AG04450 (cell line): ENCODE data around the gene UQCRC1. TPM values are rescaled to one million over a fixed set of nuclear protein-coding genes. Genes with fewer than 3 reads are reported as not detected.

Experiments
- CTCF ChIA-PET: fragments of 300-600, 350-600 bp; formaldehyde crosslinking; extraction: SDS; loops from one replicate; lab custom pipeline; 2022; ENCODE audit warnings: antibody characterized with exemption, inconsistent platforms; lab: Charles Lee
- POLR2A ChIA-PET: fragments of 350-600 bp; formaldehyde crosslinking; extraction: SDS; loops from one replicate; lab custom pipeline; 2021; ENCODE audit warnings: antibody characterized with exemption, inconsistent platforms; lab: Yijun Ruan, JAX
- DNase-seq: peaks from one replicate; pipeline ENCODE4 v3.0.0-alpha.2; 2011; ENCODE audit warnings: low read depth, low spot score
- H3K27ac ChIP-seq: one replicate; pipeline ENCODE4 v1.5.1; 2012; ENCODE audit warnings: low read depth, low read length, control low read depth
- H3K27me3 ChIP-seq: one replicate; pipeline ENCODE4 v1.6.0; 2012; ENCODE audit warnings: low read length; ENCODE audit not compliant: control insufficient read depth, insufficient read depth
- H3K4me3 ChIP-seq: 2 replicates; pipeline ENCODE4 v1.5.1; 2011; ENCODE audit warnings: mild to moderate bottlenecking, low read depth, low read length, control low read depth
- H3K9me3 ChIP-seq: 2 replicates; pipeline ENCODE4 v1.5.1; 2012; ENCODE audit warnings: low read length; ENCODE audit not compliant: control insufficient read depth, insufficient read depth
- CTCF ChIP-seq: IDR thresholded peaks from 2 replicates; pipeline ENCODE4 v1.5.1; 2011; ENCODE audit warnings: low read depth, low read length, control low read depth, inconsistent platforms
- polyA minus RNA-seq: library from RNA; depleted of rRNA, polyadenylated mRNA; stranded (reverse); fragments of >200 nt; gene quantifications from 2 replicates; pipeline ENCODE4 v1.2.3, GENCODE V29; 2011; rRNA and poly(A)+ RNA removed
- polyA plus RNA-seq: library from polyadenylated mRNA; depleted of rRNA; stranded (reverse); fragments of >200 nt; gene quantifications from 2 replicates; pipeline ENCODE4 v1.2.3, GENCODE V29; 2011; rRNA removed

Gene UQCRC1
- polyA plus RNA-seq (379 and 468 TPM in 2 replicates), polyA minus RNA-seq (611 and 892 TPM in 2 replicates)

GRCh38 chr3:48609088-48610005, at the start of gene UQCRC1:
UQCRC1 (minus strand) TSS chr3:48609646; CDS start chr3:48609620, 26 bp downstream.
- CTCF ChIA-PET: interaction anchor here (1.0 kb wide), 1 partner anchor 11 kb away, joined by 3 read pairs; no protein-coding TSS in a partner anchor
- H3K27ac ChIP-seq: peak within 1 kb of the TSS; percentile 11
- DNase-seq: peak; percentile 82
- peak; percentile 72 for TF ChIP-seq CTCF
- H3K27me3 ChIP-seq: no peaks in the 10 kb centered on the region
- POLR2A ChIA-PET: interaction anchor here (1.6 kb wide), 1 partner anchor 26 kb away, joined by 13 read pairs; the partner anchor contains the start of gene SLC26A6
- no peaks in the 10 kb centered on the region; the same call in 1 of the 2 replicates for H3K9me3 ChIP-seq
- H3K4me3 ChIP-seq: peak within 1 kb of the TSS; percentile 99

GRCh38 chr3:48656841-48657281, 47.4 kb upstream of the UQCRC1 start:
- H3K27me3 ChIP-seq: peaks cover 6% of the 10 kb centered on the region
- H3K9me3 ChIP-seq: peaks cover 19% of the 10 kb centered on the region; the same call in 1 of the 2 replicates
- no peak overlapping the region for H3K27ac ChIP-seq
- no peak for DNase-seq
- ChIA-PET POLR2A (no interaction called here), CTCF (interaction anchor here (0.6 kb wide), 1 partner anchor 209 kb away, joined by 3 read pairs; no protein-coding TSS in a partner anchor)
- H3K4me3 ChIP-seq: no peak overlapping the region
- no peak for TF ChIP-seq CTCF

- peaks cover 5% of the 10 kb centered on the region for H3K27me3 ChIP-seq
- H3K27ac ChIP-seq: no peak overlapping the region
- ChIA-PET POLR2A (no interaction called here), CTCF (no interaction called here)
- DNase-seq: no peak
- H3K4me3 ChIP-seq: peak overlapping the region; percentile 54
- peak; percentile 56 for TF ChIP-seq CTCF
- H3K9me3 ChIP-seq: peaks cover 16% of the 10 kb centered on the region; the same call in 1 of the 2 replicates
Measured at GRCh38 chr3:48656061-48656840, 46.8 kb upstream of the UQCRC1 start.

- DNase-seq: no peak
- Histone ChIP-seq H3K27me3 (peaks cover 4% of the 10 kb centered on the region), H3K27ac (no peak overlapping the region), H3K4me3 (peak overlapping the region; percentile 54), H3K9me3 (peaks cover 10% of the 10 kb centered on the region; the same call in 1 of the 2 replicates)
- ChIA-PET POLR2A (no interaction called here), CTCF (interaction anchor here (1.1 kb wide), 1 partner anchor 21 kb away, joined by 3 read pairs; the partner anchor contains the start of gene SLC26A6)
- no peak for TF ChIP-seq CTCF
Measured at GRCh38 chr3:48655606-48656005, 46.2 kb upstream of the UQCRC1 start.
